ENCODE results near the gene KAT7. TPM values are rescaled to one million over a fixed set of nuclear protein-coding genes. Genes with fewer than 3 reads are reported as not detected.

Gene KAT7
- total RNA-seq, 1 experiment from 2014 or later = 79.5 TPM

- H3K27me3 ChIP-seq (ENCODE audit: insufficient read depth, low read length) = no peaks in the 10 kb centered on the region
- TF ChIP-seq SIN3A (IDR thresholded peaks at IDR 0.05; ENCODE audit: low read depth) = no peak
- no peak for TF ChIP-seq REST (IDR thresholded peaks at IDR 0.05; ENCODE audit: low read depth)
- TF ChIP-seq CBX3 (IDR thresholded peaks at IDR 0.05; ENCODE audit: low read depth) = no peak
- TF ChIP-seq EGR1 (IDR thresholded peaks at IDR 0.05; ENCODE audit: low read depth) = no peak
- TF ChIP-seq POLR2AphosphoS5 (IDR thresholded peaks at IDR 0.05; ENCODE audit: low read depth, low read length) = no peak
- no peak for TF ChIP-seq CEBPB (IDR thresholded peaks at IDR 0.05; ENCODE audit: low read depth)
- no peak for TF ChIP-seq ELF1 (IDR thresholded peaks at IDR 0.05; ENCODE audit: borderline replicate concordance, low read depth)
- TF ChIP-seq ZNF274 (IDR thresholded peaks at IDR 0.05; ENCODE audit: low read depth, low read length) = no peak
- TF ChIP-seq SRF (IDR thresholded peaks at IDR 0.05; ENCODE audit: low read depth) = no peak
- no peak for TF ChIP-seq EZH2 (IDR thresholded peaks at IDR 0.05)
- H3K4me2 ChIP-seq (ENCODE audit: low read length) = no peak overlapping the region
- ATAC-seq (no peak), DNase-seq (ENCODE audit: low read depth, low spot score) (no peak)
- H3K9me3 ChIP-seq (ENCODE audit: control insufficient read depth in 1 of 2, insufficient read depth in 1 of 2, low read depth in 1 of 2, low read length in 2 of 2) = no peaks in the 10 kb centered on the region
- no peaks in the 10 kb centered on the region for H4K20me1 ChIP-seq (ENCODE audit: insufficient read depth)
- no peaks in the 10 kb centered on the region for H3K79me2 ChIP-seq (ENCODE audit: insufficient read depth, low read length)
- no TSS peak for BruUV-seq (replicated peaks)
- H3K4me3 ChIP-seq (replicated peaks in 1 of 2; ENCODE audit: low read depth in 1 of 2, low read length in 2 of 2) = no peak overlapping the region
- H2AFZ ChIP-seq (ENCODE audit: low read depth, low read length, poor library complexity, severe bottlenecking) = no peak overlapping the region
- H3K4me1 ChIP-seq (ENCODE audit: control insufficient read depth in 1 of 2, insufficient read depth in 2 of 2, low read length in 2 of 2) = no peaks in the 10 kb centered on the region
- H3K36me3 ChIP-seq (ENCODE audit: control insufficient read depth in 1 of 2, insufficient read depth in 2 of 2, low read length in 2 of 2) = no peaks in the 10 kb centered on the region
- no peak overlapping the region for H3K9ac ChIP-seq (ENCODE audit: low read length)
- no peak overlapping the region for H3K27ac ChIP-seq (ENCODE audit: low read depth, low read length)
- ChIA-PET CTCF (no interaction called here), POLR2A (interaction anchor here (1.8 kb wide), 1 partner anchor 14 kb away, joined by 6 read pairs; the partner anchor contains the start of gene FAM117A), RAD21 (ENCODE audit: low non-redundant PET in 1 of 2, low total read pairs in 2 of 2, uncharacterized antibody in 2 of 2, unreplicated experiment in 2 of 2) (interaction anchor here in 1 of 2 experiments (0.7 kb wide), 1 partner anchor 192 kb away, joined by 3 read pairs; no protein-coding TSS in a partner anchor)
- intact Hi-C loops (cut with micrococcal nuclease) = no loop called here
- no peaks in the 10 kb centered on the region for H3K9me2 ChIP-seq (ENCODE audit: insufficient read depth)
Measured at GRCh38 chr17:49749730-49750129, 38.8 kb upstream of the KAT7 start.

All from HCT116 (cell line).